Tibial artery (tissue), 4 donors: ENCODE results near the gene RGR.

ENCODE experiments used
- DNase-seq, 2 donors: peaks; one replicate each; pipeline ENCODE4 v3.0.0-alpha.2; 2019
- H3K27ac ChIP-seq, 2 donors: fragments of 200-600 bp; sonication (generic) in 1 of 2; 1 replicate in 1 of 2; 2 replicates in 1 of 2; pipeline ENCODE4 v1.5.1; 2018 to 2019; ENCODE audit warnings: mild to moderate bottlenecking in 1 of 2
- H3K27me3 ChIP-seq, 2 donors: fragments of 200-600 bp; sonication (generic) in 1 of 2; one replicate each; pipeline versions ENCODE4 v1.5.1 to v1.6.0; 2016 to 2019
- H3K36me3 ChIP-seq, 3 donors: fragments of 200-600 bp; sonication (generic) in 2 of 3; one replicate each; pipeline ENCODE4 v1.5.1; 2016 to 2019; ENCODE audit warnings: mild to moderate bottlenecking in 2 of 3
- H3K4me1 ChIP-seq, 4 donors: fragments of 200-600 bp; sonication (generic) in 2 of 4; 1 replicate in 3 of 4; 2 replicates in 1 of 4; pipeline ENCODE4 v1.5.1; 2016 to 2019
- H3K4me3 ChIP-seq, 2 donors: fragments of 200-600 bp; sonication (generic) in 1 of 2; 1 replicate in 1 of 2; 2 replicates in 1 of 2; pipeline ENCODE4 v1.5.1; 2018 to 2019; ENCODE audit warnings: mild to moderate bottlenecking in 2 of 2
- H3K9me3 ChIP-seq, 3 donors: fragments of 200-600 bp; sonication (generic) in 1 of 3; one replicate each; pipeline ENCODE4 v1.5.1; 2016 to 2019
- intact Hi-C: fragments of 100-400 bp; cut with DNase I; formaldehyde crosslinking; loops from one replicate; pipeline ENCODE4 v1.15.0; 2023; ENCODE audit warnings: low total_unique reads
- TF ChIP-seq, protein P1 (sequence below), 2 experiments: fragments of 200-600 bp in 1 of 2; fragments of 450-650 bp in 1 of 2; IDR thresholded peaks; one replicate each; pipeline ENCODE4 v1.5.1; 2017 to 2019; ENCODE audit warnings: antibody characterized with exemption in 2 of 2, mild to moderate bottlenecking in 1 of 2, moderate library complexity in 1 of 2

The RGR gene

DNA sequence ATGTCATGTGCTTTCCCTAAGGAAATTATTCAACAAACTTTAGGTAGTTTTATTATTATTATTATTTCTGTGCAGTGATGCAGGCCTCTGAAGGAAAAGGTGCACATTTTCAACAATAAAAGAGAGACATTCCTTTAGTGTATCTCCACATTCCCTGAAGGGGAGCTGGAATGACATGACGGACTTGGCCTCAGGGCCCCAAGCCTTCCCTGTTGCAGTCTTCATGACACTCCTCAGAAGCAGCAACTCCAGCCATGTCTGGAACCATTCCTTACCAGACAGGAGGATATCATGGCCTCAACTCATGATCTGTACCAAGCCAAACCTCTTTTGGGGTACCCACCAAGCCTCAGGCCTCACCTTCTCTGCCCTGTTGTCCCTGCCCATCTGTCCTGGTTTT, 48.3 kb downstream of the RGR start:
- no peak for DNase-seq
- Histone ChIP-seq H3K27ac (no peak overlapping the region), H3K27me3 (no peaks in the 10 kb centered on the region), H3K36me3 (no peaks in the 10 kb centered on the region), H3K9me3 (no peaks in the 10 kb centered on the region), H3K4me3 (no peak overlapping the region), H3K4me1 (peaks cover 0 to 26% (median 9%) of the 10 kb centered on the region in 4 donors)
- intact Hi-C loops: no loop called here
- TF ChIP-seq, protein P1, sequence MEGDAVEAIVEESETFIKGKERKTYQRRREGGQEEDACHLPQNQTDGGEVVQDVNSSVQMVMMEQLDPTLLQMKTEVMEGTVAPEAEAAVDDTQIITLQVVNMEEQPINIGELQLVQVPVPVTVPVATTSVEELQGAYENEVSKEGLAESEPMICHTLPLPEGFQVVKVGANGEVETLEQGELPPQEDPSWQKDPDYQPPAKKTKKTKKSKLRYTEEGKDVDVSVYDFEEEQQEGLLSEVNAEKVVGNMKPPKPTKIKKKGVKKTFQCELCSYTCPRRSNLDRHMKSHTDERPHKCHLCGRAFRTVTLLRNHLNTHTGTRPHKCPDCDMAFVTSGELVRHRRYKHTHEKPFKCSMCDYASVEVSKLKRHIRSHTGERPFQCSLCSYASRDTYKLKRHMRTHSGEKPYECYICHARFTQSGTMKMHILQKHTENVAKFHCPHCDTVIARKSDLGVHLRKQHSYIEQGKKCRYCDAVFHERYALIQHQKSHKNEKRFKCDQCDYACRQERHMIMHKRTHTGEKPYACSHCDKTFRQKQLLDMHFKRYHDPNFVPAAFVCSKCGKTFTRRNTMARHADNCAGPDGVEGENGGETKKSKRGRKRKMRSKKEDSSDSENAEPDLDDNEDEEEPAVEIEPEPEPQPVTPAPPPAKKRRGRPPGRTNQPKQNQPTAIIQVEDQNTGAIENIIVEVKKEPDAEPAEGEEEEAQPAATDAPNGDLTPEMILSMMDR (IDR thresholded peaks at IDR 0.05): no peak

DNA sequence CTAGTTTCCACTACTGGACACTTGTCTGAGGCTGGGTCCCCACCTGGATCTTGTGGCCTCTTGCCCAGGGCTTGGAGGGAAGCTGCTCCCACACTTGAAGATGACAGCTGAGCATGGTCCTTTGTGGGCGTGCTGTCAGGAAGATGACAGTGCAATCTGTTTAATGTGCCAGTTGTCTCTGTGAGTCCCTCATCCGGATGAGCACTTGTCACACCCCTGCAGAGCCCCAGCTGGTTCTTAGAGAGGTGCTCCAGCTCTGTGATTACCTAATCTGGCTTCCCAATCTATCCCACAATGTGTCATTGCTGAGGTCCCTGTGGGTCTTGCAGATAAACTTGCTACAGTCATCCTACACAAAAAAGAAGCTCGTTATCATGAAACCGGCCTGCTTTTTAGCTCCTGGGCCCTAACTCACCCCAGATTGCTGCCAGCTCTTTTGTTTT, 48.7 kb downstream of the RGR start:
- no peaks in the 10 kb centered on the region for H3K9me3 ChIP-seq
- H3K36me3 ChIP-seq: no peaks in the 10 kb centered on the region
- intact Hi-C loops: no loop called here
- no peak overlapping the region for H3K27ac ChIP-seq
- peaks cover 0 to 26% (median 9%) of the 10 kb centered on the region in 4 donors for H3K4me1 ChIP-seq
- H3K27me3 ChIP-seq: no peaks in the 10 kb centered on the region
- no peak overlapping the region for H3K4me3 ChIP-seq
- TF ChIP-seq, protein P1 (IDR thresholded peaks at IDR 0.05): no peak
- DNase-seq: no peak

DNA sequence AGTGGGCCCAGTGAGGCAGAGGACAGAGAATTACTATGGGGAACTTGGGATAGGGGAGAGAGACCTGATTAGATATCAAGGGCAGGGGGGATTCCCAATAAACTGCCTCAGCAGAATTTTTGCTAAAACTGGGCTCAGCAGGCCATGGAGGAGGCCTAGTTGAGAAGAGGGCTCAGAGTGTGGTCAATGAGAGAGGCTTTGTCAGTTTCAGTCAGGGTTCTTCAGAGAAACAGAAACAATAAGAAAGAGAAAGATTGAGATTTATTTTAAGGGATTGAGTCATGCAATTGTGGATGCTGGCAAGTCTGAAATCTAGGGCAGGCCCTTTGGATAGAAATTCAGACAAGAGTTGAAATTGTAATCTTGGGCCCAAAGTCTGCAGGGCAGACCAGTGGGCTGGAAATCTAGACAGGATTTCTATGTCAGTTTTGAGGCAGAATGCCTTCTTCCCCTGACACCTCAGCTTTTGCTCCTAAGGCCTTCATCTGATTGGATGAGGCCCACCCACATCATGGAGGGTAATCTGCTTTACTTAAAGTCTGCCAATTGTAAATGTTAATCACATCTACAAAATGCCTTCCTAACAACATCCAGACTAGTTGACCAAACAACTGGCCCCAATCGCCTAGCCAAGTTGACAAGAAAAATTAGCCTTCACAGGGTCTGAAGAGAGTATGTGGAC, 50.1 kb downstream of the RGR start:
- H3K4me3 ChIP-seq: no peak overlapping the region
- TF ChIP-seq, protein P1 (IDR thresholded peaks at IDR 0.05): no peak
- H3K27ac ChIP-seq: peak overlapping the region in 1 of 2 donors; percentile 43
- intact Hi-C loops: no loop called here
- H3K4me1 ChIP-seq: peaks cover 0 to 26% (median 9%) of the 10 kb centered on the region in 4 donors
- no peak for DNase-seq
- no peaks in the 10 kb centered on the region for H3K36me3 ChIP-seq
- no peaks in the 10 kb centered on the region for H3K9me3 ChIP-seq
- no peaks in the 10 kb centered on the region for H3K27me3 ChIP-seq

DNA sequence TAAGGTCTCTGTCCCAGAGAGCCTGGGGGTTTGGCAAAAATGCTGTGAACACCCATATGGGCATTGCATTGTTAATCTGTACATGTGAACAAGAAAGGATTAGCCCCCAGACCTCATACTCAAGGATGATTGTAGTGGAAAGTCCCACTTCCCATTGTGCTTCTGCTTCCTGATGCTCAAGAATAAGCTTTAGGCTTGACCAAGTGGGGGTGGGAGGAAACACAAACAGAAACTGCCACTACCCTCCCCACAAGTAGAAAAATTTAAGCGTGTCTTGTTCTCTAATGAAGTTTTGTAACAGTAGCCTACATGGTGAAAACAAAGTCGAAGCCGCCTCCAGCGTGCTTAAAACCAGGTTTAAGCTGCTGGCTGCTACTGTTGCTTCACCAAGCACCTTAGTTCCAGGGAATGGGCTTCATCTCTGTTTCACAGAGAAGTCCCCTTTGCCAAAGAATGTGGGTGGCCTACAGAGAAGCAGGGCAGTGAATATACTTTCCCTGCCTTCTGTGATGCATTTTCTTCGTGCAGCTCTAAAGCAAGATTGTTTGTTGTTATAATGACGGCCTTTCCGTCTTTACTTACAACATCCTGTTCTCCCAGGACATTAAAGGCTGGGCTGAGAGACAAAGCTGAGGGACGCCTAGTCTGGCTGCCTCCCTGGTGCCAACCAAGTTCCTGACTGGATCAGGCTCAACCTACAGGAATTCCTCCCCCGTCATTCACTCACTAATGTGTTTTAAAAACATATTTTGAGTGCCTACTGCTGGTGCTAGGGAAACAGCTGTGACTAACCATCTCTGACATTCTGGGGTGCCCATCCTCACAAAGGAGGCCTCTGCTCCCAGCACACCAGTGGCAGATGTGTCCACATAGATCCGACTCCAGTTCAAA, 51.5 kb downstream of the RGR start:
- TF ChIP-seq, protein P1 (IDR thresholded peaks at IDR 0.05): no peak
- H3K27ac ChIP-seq: peak overlapping the region; percentile 17 to 43
- intact Hi-C loops: no loop called here
- no peaks in the 10 kb centered on the region for H3K27me3 ChIP-seq
- H3K36me3 ChIP-seq: no peaks in the 10 kb centered on the region
- H3K9me3 ChIP-seq: no peaks in the 10 kb centered on the region
- DNase-seq: peak in 1 of 2 donors; percentile 24
- peaks cover 0 to 26% (median 9%) of the 10 kb centered on the region in 4 donors for H3K4me1 ChIP-seq
- H3K4me3 ChIP-seq: no peak overlapping the region

DNA sequence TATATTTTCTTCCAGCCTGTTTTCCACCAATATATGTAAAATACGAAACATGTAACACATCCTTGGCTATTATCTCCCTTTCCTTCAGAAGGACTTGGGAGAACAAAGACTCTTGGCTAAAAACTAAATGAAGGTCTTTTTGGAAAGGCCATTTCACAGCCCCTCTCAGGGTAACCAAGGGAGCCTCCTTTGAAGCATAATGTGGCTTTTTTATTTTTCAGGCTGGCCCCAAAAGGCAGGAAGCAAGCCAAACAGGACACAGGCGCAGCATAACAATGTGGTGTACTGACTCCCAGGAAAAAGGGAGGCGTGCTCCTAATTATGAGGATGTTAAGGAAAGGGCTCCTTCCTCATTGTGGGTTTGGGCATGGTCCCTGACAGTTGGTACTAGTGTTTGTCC, 53.2 kb downstream of the RGR start:
- intact Hi-C loops: no loop called here
- H3K27ac ChIP-seq: no peak overlapping the region
- H3K27me3 ChIP-seq: no peaks in the 10 kb centered on the region
- H3K9me3 ChIP-seq: no peaks in the 10 kb centered on the region
- TF ChIP-seq, protein P1 (IDR thresholded peaks at IDR 0.05): no peak
- no peak for DNase-seq
- H3K4me3 ChIP-seq: no peak overlapping the region
- H3K36me3 ChIP-seq: no peaks in the 10 kb centered on the region
- peaks cover 0 to 26% (median 9%) of the 10 kb centered on the region in 4 donors for H3K4me1 ChIP-seq
